Activated T-cell treated with anti-CD3 and anti-CD28 coated beads for 1 hour (primary cell): ENCODE measurements around the gene TMEM212.
"Not testable (repeated sequence)": the region's sequence is repeated elsewhere in the genome, so short reads cannot be mapped to it uniquely, and the experiment has no call there.

Experiments
- DNase-seq: peaks from one replicate; pipeline ENCODE4 v3.0.0-alpha.2; 2020; ENCODE audit warnings: low read depth

The TMEM212 gene

DNA sequence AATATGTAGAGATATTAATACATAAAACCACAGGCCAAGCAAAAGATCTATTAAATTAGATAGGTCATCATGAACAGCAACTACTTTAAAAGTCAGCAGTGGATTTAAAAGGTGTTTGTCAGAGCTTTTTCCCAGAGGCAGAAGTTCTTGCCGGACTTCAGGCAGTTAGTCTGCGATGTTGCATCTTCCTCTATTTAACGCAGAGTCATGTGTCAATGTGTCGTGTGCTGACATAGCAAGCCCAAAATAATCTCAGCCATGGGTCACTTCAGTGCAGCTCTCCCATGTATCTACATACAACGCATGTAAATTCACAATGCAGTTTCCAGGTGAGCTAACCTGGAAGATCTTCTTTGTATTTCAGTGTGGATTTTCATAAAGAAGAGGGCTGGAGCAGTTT lies 8.0 kb upstream of the TMEM212 start:
- DNase-seq = no peak

- DNase-seq = no peak
Observed at GRCh38 chr3:171835613-171836012, 7.5 kb upstream of the TMEM212 start.

- no peak for DNase-seq
Observed at GRCh38 chr3:171836855-171837254, 6.3 kb upstream of the TMEM212 start.

GRCh38 chr3:171837698-171838097 lies 5.5 kb upstream of the TMEM212 start:
- no peak for DNase-seq

GRCh38 chr3:171838218-171838720 lies 4.9 kb upstream of the TMEM212 start:
- no peak for DNase-seq

GRCh38 chr3:171839270-171839669 lies 3.9 kb upstream of the TMEM212 start:
- no peak for DNase-seq

- DNase-seq = no peak
Observed at GRCh38 chr3:171840445-171840810, 2.7 kb upstream of the TMEM212 start.

GRCh38 chr3:171840811-171841619 lies 2.1 kb upstream of the TMEM212 start:
- DNase-seq = no peak

DNA sequence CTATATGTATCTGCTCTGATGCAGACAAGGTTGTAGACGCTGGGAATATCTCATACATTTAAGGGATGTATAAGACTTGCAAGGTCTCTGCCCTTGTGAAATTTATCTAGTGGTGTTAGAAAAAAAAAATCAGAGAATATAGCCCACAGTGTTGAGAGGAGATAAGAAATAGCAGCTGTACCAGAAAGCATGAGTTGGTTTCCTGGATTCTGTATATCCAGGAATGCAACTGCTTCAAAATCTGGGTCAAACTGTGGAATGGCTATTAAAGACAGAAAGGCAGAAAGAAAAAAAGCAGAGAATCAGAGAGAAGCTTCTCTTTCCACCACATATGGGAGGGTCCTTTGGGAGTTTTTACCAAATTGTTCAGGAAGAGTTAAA lies 1.5 kb upstream of the TMEM212 start:
- DNase-seq = no peak

- no peak for DNase-seq
Observed at GRCh38 chr3:171844873-171845272, 1.7 kb downstream of the TMEM212 start.

DNA sequence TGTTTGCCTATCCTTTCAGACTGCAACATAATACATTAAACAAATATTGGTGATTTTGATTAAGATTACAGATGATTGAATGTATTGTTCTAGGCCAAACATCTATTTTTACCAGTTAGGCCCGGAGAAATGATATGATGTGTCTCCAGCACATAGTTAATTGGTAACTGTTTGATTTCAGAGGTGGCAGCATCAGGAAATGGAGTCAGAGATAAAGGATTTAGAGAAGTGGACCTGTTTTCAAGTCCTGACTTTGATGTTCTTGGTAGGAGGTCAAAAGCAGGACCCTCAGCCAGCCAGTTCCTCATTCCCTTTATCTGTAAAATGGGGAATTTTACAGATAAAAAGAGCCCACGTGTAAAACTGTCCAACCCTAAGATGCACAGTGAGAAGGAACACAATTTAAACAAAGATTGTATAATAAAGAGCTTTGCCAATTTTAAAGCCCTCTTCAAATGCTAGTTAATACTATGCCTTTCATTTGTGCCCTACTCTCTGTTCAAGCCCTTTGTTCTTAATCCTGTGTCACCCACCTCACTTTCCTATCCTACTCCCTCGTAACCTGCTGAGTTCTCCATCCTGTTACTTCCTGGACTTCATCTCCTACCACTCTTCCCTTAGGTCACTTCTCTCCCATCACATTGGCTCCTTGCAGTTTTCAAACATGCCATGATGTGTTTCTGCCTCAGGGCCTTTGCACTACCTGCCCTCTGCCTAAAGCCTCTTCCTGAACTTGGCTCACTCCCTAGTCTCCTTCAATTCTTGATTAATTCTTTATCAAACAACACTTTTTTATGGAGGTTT lies 2.5 kb downstream of the TMEM212 start:
- DNase-seq = no peak

GRCh38 chr3:171846597-171846996 lies 3.4 kb downstream of the TMEM212 start:
- DNase-seq = no peak

DNA sequence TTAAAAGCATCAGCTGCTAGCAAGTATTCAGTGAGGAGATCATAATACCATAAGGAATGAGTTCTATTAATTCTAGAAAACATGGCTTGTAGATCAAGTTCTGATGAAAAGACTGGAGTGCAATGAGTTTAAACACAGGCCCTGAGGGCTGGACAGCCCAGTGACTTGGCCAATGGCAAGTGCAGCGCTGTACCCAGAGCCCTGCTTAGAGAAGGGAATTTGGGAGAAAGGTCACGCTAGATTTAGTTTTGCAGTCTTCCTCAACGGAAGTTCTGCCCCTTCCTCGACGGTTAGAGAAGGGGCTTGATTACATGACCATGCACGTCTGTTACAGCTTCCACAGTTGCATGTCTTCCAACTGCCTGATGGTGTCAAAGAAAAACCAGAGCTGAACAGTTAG lies 4.0 kb downstream of the TMEM212 start:
- DNase-seq = no peak

DNA sequence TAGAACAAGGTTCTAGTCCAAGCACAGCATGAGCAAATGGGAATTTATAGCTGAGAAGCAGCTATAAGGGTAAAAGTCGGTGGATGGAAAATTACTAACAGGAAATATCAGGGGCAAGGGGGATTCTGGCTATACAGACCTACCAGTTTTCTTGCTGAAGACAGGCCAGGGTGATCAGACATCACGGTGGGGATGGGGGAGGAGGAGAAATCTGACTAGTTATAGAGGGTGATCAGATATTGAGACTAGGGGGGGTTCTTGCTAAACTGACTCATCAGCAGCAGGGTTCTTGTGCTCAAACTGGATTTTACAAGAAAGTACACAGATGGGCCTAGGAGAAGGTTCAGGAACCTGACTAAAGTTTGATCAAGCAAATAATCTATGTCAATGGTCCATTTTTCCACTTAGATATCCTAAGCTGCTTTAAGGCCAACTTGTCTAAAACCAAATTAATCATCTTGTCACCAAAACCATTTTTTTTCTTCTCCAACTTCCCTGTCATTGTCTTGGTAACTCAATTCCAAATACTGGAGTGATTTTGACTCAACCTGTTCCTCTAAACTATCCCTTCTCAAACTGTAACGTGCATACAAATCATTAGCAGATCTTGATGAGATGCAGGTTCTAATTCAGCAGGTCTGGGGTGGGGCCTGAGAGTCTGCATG lies 4.6 kb downstream of the TMEM212 start:
- DNase-seq = no peak

GRCh38 chr3:171849617-171850319 lies 6.6 kb downstream of the TMEM212 start:
- DNase-seq = no peak

DNA sequence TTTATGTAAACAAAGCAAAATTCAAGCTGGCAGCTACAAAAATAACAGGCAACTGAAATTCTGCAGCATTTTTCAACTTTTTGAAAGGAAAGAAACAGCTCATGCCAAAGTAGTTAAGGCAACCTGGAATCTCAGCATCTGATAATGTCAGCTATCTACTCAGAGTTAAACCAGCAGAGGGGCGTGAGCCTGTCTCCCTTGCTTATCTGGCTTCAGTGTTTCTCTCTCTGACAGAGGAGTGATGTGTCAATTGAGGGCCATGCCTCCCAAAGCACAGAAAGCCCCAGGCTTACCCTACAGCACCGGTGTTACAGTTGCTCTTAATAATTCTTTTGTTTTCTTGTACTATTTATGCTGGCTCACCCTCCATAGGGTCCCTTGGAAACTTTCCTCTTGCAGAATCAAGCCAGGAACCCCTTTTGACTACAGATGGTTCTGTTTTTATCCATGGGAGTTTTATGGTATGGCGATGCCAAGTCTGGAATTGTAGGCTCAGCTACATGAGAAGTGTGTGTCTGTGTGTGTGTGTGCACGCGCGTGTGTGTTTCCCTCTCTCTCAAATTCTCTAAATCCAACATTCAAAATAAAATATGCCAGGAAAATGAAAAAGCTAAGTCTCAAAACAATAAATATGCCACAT lies 7.3 kb downstream of the TMEM212 start:
- no peak for DNase-seq

GRCh38 chr3:171850960-171851659 lies 8.0 kb downstream of the TMEM212 start:
- DNase-seq = no peak

- no peak for DNase-seq
Observed at GRCh38 chr3:171851660-171852058, 8.5 kb downstream of the TMEM212 start.

DNA sequence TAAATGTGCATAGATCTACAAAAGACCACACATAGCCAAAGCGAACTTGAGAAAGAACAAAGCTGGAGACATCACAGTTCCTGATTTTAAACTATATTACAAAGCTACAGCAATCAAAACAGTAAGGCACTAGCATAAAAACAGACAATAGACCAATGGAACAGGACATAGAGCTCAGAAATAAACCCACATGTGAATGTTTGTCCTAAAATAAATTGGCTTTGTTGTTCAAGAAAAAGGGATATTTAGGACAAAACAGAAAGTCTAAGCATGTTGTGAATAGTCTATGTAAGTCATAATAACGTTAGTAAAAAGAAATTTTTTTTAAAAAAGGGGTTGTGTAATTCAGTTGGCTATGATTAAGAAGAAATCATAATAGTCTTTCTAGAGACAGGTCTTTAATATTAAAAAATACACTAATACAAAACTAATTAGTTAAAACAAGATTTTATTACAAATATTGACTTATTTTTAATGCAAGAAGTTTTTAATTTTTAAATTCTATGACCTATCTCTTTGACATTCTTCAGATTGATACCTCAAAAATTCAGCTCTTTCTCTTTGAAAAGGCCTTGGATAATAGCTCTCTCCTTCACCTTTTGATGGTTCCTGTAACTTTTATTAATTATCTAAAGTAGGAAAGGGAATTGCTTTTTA lies 11.6 kb downstream of the TMEM212 start:
- DNase-seq = no peak

DNA sequence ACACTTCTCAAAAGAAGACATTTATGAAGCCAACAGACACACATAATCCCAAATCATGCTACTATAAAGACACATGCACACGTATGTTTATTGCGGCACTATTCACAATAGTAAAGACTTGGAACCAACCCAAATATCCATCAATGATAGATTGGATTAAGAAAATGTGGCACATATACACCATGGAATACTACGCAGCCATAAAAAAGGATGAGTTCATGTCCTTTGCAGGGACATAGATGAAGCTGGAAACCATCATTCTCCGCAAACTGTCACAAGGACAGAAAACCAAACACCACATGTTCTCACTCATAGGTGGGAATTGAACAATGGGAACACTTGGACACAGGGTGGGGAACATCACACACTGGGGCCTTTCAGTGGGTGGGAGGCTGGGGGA lies 15.6 kb downstream of the TMEM212 start:
- DNase-seq = not testable (repeated sequence)
